ENCODE data around the gene ROR2.

ROR2 gene

DNA sequence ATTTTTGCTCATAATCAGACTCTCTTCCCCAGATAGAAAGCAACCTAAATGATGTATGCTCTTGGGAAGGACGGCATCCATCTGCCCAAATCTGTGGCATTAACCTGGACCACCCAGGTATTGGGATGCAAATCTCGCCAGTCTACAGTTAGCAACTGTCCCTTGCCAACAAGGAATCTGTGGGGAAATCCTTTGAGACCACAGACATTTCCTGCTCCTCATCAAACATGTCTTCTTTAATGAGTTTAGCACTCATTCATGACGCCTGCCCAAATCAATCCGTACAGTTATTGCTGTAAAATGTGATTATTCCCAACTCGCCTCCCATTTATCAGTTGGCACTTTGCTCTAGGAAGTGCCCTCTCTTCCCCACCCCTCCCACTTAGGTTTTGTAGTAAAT is 7.8 kb downstream of the ROR2 start:
- Histone ChIP-seq H3K9ac (no peak overlapping the region), H3K27ac (no peak overlapping the region), H3K36me3 (no peaks in the 10 kb centered on the region), H4K20me1 (no peaks in the 10 kb centered on the region), H3K4me3 (no peak overlapping the region), H3K9me3 (no peaks in the 10 kb centered on the region), H3K27me3 (peaks cover 21% of the 10 kb centered on the region), H3K4me1 (no peaks in the 10 kb centered on the region), H3K4me2 (no peak overlapping the region)
- TF ChIP-seq Cebpa-rat (IDR thresholded peaks at IDR 0.05) = no peak

DNA sequence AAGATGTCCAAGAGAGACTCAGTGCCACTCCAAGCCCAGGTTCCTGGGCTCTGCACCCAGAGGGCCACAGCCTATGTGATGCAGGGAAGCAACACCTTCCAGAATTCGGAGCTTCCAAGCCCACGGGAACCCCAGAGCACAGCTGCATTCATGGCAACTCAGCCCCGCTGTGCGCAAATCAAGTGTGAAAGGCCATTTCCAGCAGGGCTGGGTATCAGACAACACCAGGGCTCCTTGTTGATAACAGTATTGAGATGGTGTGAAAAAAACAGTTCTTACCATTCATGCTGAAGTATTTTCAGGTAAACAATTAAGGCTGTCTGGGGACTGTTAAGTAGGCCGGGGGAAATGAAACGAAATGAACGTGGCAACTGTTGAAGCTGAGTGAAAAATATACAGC is 10.1 kb downstream of the ROR2 start:
- Histone ChIP-seq H3K4me2 (no peak overlapping the region), H3K27me3 (no peaks in the 10 kb centered on the region), H3K9ac (no peak overlapping the region), H3K9me3 (no peaks in the 10 kb centered on the region), H3K4me3 (no peak overlapping the region), H3K36me3 (no peaks in the 10 kb centered on the region), H3K4me1 (no peaks in the 10 kb centered on the region), H3K27ac (no peak overlapping the region), H4K20me1 (no peaks in the 10 kb centered on the region)
- no peak for TF ChIP-seq Cebpa-rat (IDR thresholded peaks at IDR 0.05)

DNA sequence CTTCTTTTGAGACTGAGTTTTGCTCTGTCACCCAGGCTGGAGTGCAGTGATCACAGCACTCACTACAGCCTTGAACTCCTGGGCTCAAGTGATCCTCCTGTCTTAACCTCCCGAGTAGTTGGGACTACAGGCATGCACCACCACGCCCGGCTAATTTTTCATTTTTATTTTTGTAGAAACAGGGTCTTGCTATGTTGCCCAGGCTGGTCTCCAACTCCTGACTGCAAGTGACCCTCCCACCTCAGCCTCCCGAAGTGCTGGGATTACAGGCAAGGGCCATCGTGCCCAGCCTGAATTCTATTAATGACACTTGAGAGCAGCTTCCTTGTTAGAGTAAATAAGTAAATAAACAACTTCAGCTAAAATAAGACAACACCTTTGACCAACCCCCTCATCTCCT is 12.3 kb downstream of the ROR2 start:
- H3K27me3 ChIP-seq = no peaks in the 10 kb centered on the region
- no peaks in the 10 kb centered on the region for H3K4me1 ChIP-seq
- H3K4me2 ChIP-seq = no peak overlapping the region
- no peaks in the 10 kb centered on the region for H3K36me3 ChIP-seq
- no peak overlapping the region for H3K9ac ChIP-seq
- H3K4me3 ChIP-seq = no peak overlapping the region
- H4K20me1 ChIP-seq = no peaks in the 10 kb centered on the region
- no peak overlapping the region for H3K27ac ChIP-seq
- TF ChIP-seq Cebpa-rat (IDR thresholded peaks at IDR 0.05) = no peak
- H3K9me3 ChIP-seq = no peaks in the 10 kb centered on the region

DNA sequence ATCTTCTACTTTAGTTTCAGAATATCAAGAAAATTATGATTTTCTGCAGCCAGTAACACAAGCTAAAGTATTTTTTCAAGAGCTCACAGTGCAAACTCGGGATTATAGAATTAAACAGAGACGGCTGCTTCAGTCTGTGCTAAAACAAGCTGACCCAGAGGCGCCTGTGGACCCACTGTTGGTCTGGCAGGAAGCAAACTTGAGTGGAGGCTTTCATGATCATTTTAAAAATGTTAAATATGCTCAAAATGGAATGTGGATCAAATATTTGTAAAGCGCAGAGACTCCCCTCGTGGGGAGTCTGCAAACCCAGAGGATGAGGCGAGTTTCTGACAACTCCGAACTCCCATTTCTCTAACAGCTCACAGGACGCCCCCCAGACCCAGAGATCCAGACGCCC is 13.0 kb downstream of the ROR2 start:
- no peaks in the 10 kb centered on the region for H3K4me1 ChIP-seq
- H3K4me2 ChIP-seq = no peak overlapping the region
- H3K27me3 ChIP-seq = no peaks in the 10 kb centered on the region
- H3K36me3 ChIP-seq = no peaks in the 10 kb centered on the region
- H3K27ac ChIP-seq = no peak overlapping the region
- no peak for TF ChIP-seq Cebpa-rat (IDR thresholded peaks at IDR 0.05)
- no peak overlapping the region for H3K9ac ChIP-seq
- no peaks in the 10 kb centered on the region for H4K20me1 ChIP-seq
- no peak overlapping the region for H3K4me3 ChIP-seq
- H3K9me3 ChIP-seq = peaks cover 3% of the 10 kb centered on the region

DNA sequence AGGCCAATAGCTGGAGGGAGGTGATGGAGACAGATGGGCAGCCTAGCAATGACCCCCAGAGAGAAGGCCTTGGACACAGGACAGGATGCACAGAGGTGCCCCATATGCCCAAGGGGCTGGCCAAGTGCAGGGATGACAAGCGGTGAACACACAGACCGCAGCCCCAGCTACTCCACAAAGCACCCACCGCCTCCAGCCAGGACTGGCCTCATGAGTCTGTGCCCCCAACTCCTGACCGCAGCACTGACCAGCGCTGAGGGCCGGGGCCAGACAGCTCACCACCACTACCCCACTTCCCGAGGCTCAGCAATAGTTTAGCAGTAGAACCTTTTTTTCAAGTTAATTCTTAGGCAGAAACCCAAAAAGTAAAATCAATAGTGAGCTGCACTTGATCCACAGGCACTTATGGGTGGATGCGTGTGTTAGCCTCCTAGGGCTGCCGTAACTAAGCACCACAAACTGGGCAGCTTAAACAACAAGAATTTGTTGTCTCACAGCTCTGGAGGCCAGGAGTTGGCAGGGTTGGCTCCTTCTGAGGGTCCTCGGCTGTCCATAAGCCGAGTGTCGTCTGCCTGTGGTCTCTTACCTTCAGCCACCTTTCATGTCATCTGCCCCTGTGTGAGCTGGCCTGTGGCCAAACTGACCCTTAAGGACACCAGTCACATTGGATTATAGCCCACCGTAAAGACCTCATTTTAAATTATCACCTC is 14.1 kb downstream of the ROR2 start:
- no peaks in the 10 kb centered on the region for H3K36me3 ChIP-seq
- H3K4me3 ChIP-seq = no peak overlapping the region
- H3K27ac ChIP-seq = no peak overlapping the region

DNA sequence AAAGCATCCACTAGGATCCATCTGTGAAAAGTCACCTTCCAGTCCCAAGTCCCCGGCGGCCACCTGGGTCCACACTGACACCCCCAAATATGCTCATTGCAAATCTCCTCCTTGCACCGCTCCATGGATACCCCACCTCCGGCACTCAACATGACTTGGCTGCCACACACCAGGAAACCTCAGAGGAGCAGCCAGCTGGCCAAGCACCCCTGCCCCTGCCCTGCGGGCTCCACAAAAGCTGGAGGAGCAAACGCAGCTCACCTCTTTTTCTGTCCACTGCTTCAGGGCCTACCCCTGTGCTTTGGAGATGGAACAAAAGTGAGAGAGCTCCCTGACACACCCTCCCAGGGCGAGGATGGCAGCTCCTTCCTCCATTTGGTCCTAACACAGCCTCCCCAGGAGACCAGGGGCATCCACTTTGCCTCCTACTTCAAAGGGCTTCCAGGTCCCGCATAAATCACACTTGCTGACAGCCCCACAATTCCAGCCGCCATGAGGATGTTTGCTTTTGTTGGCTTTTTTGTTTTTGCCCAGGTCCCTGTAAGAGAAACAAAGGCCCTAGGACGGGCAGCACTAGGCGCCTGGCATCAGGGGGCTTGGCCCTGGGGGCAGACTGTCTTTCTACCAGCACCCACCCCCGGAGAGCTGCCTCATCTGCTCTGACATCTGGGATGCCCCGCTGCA is 14.8 kb downstream of the ROR2 start:
- H3K9ac ChIP-seq = no peak overlapping the region
- no peak overlapping the region for H3K4me3 ChIP-seq
- no peaks in the 10 kb centered on the region for H3K36me3 ChIP-seq
- no peaks in the 10 kb centered on the region for H3K27me3 ChIP-seq
- no peaks in the 10 kb centered on the region for H3K4me1 ChIP-seq
- no peak overlapping the region for H3K4me2 ChIP-seq
- H4K20me1 ChIP-seq = no peaks in the 10 kb centered on the region
- H3K9me3 ChIP-seq = peaks cover 22% of the 10 kb centered on the region
- no peak for TF ChIP-seq Cebpa-rat (IDR thresholded peaks at IDR 0.05)
- no peak overlapping the region for H3K27ac ChIP-seq

More for the DNA sequence above, 14.1 kb downstream of the ROR2 start:
- Histone ChIP-seq H3K9ac (no peak overlapping the region), H3K27me3 (no peaks in the 10 kb centered on the region), H3K4me2 (no peak overlapping the region), H3K4me1 (no peaks in the 10 kb centered on the region), H4K20me1 (no peaks in the 10 kb centered on the region), H3K9me3 (peaks cover 14% of the 10 kb centered on the region)
- no peak for TF ChIP-seq Cebpa-rat (IDR thresholded peaks at IDR 0.05)

DNA sequence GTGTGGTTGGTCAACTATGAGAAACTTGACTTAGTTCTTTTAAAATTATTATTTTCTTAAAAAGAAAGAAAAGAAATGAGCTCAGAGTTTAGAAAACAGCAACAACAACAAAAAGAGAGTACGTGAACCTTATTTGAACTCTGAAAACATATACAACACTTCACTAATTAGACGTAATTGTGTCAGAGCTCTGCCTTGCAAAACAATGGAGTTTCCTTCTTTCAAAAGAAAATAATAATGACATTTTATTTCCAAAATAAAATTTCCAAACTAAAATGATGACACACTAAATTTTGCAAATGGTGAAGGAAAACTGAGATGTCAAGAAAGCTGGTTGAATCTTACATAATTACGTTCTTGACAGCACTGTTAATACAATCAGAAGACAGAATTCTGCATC is 15.4 kb downstream of the ROR2 start:
- no peaks in the 10 kb centered on the region for H3K36me3 ChIP-seq
- H3K9me3 ChIP-seq = peaks cover 27% of the 10 kb centered on the region
- no peak overlapping the region for H3K4me2 ChIP-seq
- H3K4me1 ChIP-seq = no peaks in the 10 kb centered on the region
- H3K27ac ChIP-seq = no peak overlapping the region
- no peak for TF ChIP-seq Cebpa-rat (IDR thresholded peaks at IDR 0.05)
- H4K20me1 ChIP-seq = no peaks in the 10 kb centered on the region
- no peaks in the 10 kb centered on the region for H3K27me3 ChIP-seq
- no peak overlapping the region for H3K9ac ChIP-seq
- H3K4me3 ChIP-seq = no peak overlapping the region

DNA sequence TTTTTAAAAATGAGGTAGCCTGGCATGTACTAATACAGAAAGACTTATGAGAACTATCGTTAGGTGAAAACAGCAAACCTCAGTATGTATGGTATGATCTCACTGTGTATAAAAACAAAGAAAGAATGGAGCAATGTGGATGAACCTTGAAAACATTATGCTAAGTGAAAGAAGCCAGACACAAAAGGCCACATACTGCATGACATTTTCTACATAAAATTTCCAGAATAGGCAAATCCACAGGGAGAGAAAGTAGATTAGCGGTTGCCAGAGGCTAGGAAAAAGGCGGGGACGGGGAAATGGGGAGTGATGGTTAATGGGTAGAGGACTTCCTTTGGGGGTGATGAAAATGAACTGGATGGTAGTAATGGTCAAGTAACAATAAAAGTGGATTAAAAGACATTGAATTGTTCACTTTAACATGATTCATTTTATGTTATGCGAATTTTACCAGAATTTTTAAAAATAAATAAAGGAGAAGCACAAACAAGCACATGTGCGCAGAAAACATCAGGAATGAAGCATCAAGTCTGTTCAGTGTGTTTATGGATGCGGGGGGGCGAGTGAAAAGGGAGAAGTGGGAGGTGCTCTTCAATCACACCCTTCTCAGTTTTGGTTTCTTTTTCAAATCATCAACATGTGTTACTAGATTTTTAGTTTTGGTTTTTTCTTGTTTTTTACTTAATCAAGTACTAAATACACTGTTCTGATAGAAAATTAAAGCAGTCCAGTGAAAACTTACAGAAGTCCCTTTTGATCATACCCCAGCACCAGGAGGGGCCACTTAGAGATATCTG is 16.3 kb downstream of the ROR2 start:
- no peaks in the 10 kb centered on the region for H3K36me3 ChIP-seq
- no peak overlapping the region for H3K27ac ChIP-seq
- no peaks in the 10 kb centered on the region for H3K27me3 ChIP-seq
- no peak overlapping the region for H3K4me2 ChIP-seq
- no peaks in the 10 kb centered on the region for H3K4me1 ChIP-seq
- H3K9me3 ChIP-seq = peaks cover 36% of the 10 kb centered on the region
- H3K4me3 ChIP-seq = no peak overlapping the region
- H4K20me1 ChIP-seq = no peaks in the 10 kb centered on the region
- no peak overlapping the region for H3K9ac ChIP-seq
- TF ChIP-seq Cebpa-rat (IDR thresholded peaks at IDR 0.05) = no peak

DNA sequence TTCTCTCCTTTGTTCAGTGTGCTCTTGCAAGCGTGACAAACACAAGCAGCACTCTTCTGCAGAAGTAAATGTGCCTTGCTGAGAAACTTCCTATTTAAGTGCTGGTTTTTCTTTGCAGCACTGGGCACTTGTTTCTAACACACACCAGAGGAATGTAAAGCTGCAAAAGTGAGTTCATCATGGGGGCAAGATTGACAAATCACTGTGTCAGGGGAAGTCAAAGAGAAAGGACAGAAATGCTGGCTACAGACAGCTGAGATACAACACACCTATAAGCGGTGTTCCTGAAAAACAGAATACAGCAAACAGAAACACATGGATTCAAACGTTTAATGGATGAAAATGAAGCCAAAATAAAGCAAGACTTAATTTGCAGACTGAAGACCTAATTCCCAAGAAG is 19.6 kb downstream of the ROR2 start:
- Histone ChIP-seq H3K27me3 (no peaks in the 10 kb centered on the region), H3K4me1 (no peaks in the 10 kb centered on the region), H3K4me3 (no peak overlapping the region), H3K36me3 (no peaks in the 10 kb centered on the region), H4K20me1 (no peaks in the 10 kb centered on the region), H3K9ac (no peak overlapping the region), H3K4me2 (no peak overlapping the region), H3K27ac (no peak overlapping the region), H3K9me3 (peaks cover 45% of the 10 kb centered on the region)
- TF ChIP-seq Cebpa-rat (IDR thresholded peaks at IDR 0.05) = no peak

DNA sequence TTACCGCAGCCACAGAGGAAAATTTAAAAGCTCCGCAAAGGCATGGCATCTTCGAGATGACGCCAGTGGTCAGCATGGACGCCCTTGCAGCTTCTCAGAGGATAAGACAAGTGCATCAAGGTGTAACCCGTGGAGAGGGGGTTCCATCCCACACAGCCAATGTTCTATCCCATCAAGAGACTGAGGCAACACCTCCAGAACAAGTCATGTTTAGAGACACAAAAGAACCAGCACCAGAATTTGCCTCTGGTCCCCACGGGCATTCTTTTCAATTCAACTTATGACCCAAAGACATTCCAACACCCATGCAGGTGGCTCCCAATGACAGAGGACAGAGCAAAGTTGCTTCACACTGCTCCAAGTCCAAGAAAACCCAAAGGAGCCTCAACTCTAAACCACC is 20.7 kb downstream of the ROR2 start:
- TF ChIP-seq Cebpa-rat (IDR thresholded peaks at IDR 0.05) = no peak
- no peak overlapping the region for H3K9ac ChIP-seq
- peaks cover 45% of the 10 kb centered on the region for H3K9me3 ChIP-seq
- no peaks in the 10 kb centered on the region for H3K36me3 ChIP-seq
- H3K27me3 ChIP-seq = no peaks in the 10 kb centered on the region
- H3K27ac ChIP-seq = no peak overlapping the region
- H3K4me3 ChIP-seq = no peak overlapping the region
- H4K20me1 ChIP-seq = no peaks in the 10 kb centered on the region
- no peaks in the 10 kb centered on the region for H3K4me1 ChIP-seq
- no peak overlapping the region for H3K4me2 ChIP-seq

Measured in BLaER1 (cell line).